IPS-20b (cell line): ENCODE results near the gene PAK1.

ENCODE experiments used
- H3K27ac ChIP-seq: one replicate; pipeline ENCODE4 v1.5.1; 2013; ENCODE audit warnings: low read length
- H3K27me3 ChIP-seq: 2 replicates; pipeline ENCODE4 v1.6.1; 2013; ENCODE audit warnings: mild to moderate bottlenecking, low read length, inconsistent platforms; ENCODE audit not compliant: insufficient read depth
- H3K36me3 ChIP-seq: 2 replicates; pipeline ENCODE4 v1.6.1; 2013; ENCODE audit warnings: low read depth, mild to moderate bottlenecking, inconsistent platforms, low read length, moderate library complexity; ENCODE audit not compliant: insufficient read depth
- H3K4me1 ChIP-seq: 2 replicates; pipeline ENCODE4 v1.6.1; 2013; ENCODE audit warnings: mild to moderate bottlenecking, control low read depth, inconsistent platforms, low read length, moderate library complexity; ENCODE audit not compliant: insufficient read depth
- H3K4me3 ChIP-seq: 2 replicates; pipeline ENCODE4 v1.5.1; 2013; ENCODE audit warnings: mild to moderate bottlenecking, low read length, inconsistent platforms
- H3K9ac ChIP-seq: 2 replicates; pipeline ENCODE4 v1.6.1; 2013; ENCODE audit warnings: low read depth, mild to moderate bottlenecking, inconsistent platforms, low read length, moderate library complexity
- H3K9me3 ChIP-seq: 2 replicates; pipeline ENCODE4 v1.6.1; 2013; ENCODE audit warnings: mild to moderate bottlenecking, low read depth, low read length, inconsistent platforms; ENCODE audit not compliant: insufficient read depth

PAK1 gene

GRCh38 chr11:77472991-77473800 is 698 bp downstream of the PAK1 start:
- H3K4me3 ChIP-seq: peak overlapping the region; percentile 86
- peaks cover 48% of the 10 kb centered on the region for H3K4me1 ChIP-seq
- peak overlapping the region; percentile 88 for H3K9ac ChIP-seq

DNA sequence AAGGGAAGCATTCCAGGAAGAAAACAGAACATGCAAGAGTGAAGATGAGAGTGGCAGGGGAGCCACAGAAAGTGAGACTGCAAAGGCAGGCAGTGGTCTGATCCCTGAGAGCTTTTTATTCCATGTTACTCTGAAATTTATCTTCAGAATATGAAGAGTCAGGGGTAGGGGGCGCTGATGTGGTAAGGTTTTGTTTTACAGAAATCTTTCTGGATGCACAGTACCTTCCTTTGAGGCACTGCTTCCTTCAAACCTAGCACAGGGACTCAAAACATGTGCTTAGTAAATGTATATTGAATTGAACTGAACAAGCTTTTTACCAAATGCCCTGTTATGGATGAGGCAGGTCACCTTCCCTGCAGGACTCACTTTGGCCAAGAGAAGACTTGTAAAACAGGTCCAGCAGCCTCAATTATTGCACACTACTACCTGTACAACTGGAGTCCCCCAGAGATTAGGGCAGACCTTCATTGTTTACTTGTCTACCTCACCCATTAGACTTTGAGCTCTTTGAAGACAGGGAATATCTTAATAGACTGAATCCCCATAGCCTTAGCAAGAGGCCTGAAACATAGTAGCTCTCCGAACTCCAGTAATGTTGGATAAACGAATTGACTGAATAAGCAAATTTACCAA is 2.2 kb downstream of the PAK1 start:
- Histone ChIP-seq H3K36me3 (no peaks in the 10 kb centered on the region), H3K27ac (peak overlapping the region; percentile 70), H3K9ac (peak overlapping the region; percentile 88; the same call in 1 of the 2 replicates), H3K4me1 (peaks cover 62% of the 10 kb centered on the region), H3K27me3 (no peaks in the 10 kb centered on the region), H3K9me3 (no peaks in the 10 kb centered on the region), H3K4me3 (peak overlapping the region; percentile 86)

More at GRCh38 chr11:77472991-77473800, 698 bp downstream of the PAK1 start:
- no peaks in the 10 kb centered on the region for H3K27me3 ChIP-seq
- H3K36me3 ChIP-seq: no peaks in the 10 kb centered on the region
- no peaks in the 10 kb centered on the region for H3K9me3 ChIP-seq
- H3K27ac ChIP-seq: peak overlapping the region; percentile 40

DNA sequence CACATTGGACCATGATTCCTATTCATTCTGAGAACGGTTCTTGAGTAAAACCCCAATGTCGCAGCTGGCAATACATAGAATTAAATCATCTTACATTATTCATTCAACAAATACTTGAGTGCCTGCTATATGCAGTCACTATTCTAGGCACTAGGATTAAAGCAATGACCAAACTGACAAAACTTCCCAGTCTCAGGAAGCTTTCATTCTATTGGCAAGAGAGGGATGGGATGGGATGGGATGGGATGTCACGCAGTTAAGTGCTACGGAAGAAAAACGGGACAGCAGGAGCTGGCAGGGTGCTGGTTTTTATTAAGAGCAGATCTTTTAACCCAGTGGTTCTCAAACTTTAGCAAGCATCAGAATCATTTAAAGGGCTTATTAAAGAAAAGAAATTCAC is 2.9 kb downstream of the PAK1 start:
- Histone ChIP-seq H3K36me3 (no peaks in the 10 kb centered on the region), H3K4me3 (peak overlapping the region; percentile 86), H3K9ac (peak overlapping the region; percentile 88; the same call in 1 of the 2 replicates), H3K27me3 (no peaks in the 10 kb centered on the region), H3K4me1 (peaks cover 59% of the 10 kb centered on the region), H3K9me3 (no peaks in the 10 kb centered on the region), H3K27ac (peak overlapping the region; percentile 70)

DNA sequence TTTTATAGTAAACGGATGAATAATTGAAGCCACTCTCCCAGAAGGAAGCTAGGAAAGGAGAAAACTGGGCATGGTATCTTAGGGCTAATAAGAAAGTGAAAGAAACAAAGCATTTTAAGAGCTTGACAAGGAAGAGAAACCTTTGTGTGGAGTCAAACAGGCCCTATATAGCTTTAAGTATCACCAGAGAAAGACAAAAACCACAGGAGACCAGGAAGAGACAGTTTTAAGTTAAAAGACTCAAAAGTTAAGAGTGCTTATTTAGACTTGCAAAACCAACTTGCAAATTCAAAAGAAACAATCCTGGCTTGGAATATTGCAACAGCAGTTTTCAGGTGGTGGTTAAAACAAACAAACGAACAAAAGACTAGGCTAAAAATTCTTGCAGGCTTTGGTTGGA is 3.4 kb downstream of the PAK1 start:
- Histone ChIP-seq H3K4me3 (peak overlapping the region; percentile 86), H3K4me1 (peaks cover 59% of the 10 kb centered on the region), H3K27me3 (no peaks in the 10 kb centered on the region), H3K36me3 (no peaks in the 10 kb centered on the region), H3K27ac (no peak overlapping the region), H3K9me3 (no peaks in the 10 kb centered on the region), H3K9ac (peak overlapping the region; percentile 88; the same call in 1 of the 2 replicates)

DNA sequence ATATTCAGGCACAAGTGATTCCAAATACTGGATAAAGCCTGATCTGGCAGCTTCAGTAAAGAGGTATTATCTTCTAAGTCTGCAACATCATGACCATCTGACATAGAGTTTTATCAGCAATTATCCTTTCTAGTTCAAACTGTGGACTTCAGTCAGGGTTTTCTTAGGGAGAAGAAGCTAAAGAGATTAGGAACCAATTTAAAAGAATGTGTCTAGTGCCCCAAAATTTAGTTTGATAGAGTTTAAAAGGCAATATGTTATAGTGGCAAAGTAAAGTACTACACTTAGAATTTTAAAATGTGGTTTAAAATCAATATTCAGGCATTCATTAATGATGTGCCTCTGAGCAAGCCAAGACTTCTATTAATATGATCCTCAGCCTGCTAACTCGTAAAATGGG is 5.4 kb downstream of the PAK1 start:
- no peaks in the 10 kb centered on the region for H3K27me3 ChIP-seq
- H3K4me1 ChIP-seq: peaks cover 65% of the 10 kb centered on the region
- no peaks in the 10 kb centered on the region for H3K9me3 ChIP-seq
- H3K4me3 ChIP-seq: no peak overlapping the region
- peak overlapping the region; percentile 27; the same call in 1 of the 2 replicates for H3K9ac ChIP-seq
- peak overlapping the region; percentile 42 for H3K27ac ChIP-seq
- H3K36me3 ChIP-seq: no peaks in the 10 kb centered on the region

- Histone ChIP-seq H3K27me3 (no peaks in the 10 kb centered on the region), H3K4me1 (peaks cover 66% of the 10 kb centered on the region), H3K36me3 (no peaks in the 10 kb centered on the region), H3K9ac (peak overlapping the region; percentile 27; the same call in 1 of the 2 replicates), H3K9me3 (no peaks in the 10 kb centered on the region), H3K4me3 (peak overlapping the region; percentile 1; the same call in 1 of the 2 replicates), H3K27ac (no peak overlapping the region)
These were observed 5.9 kb downstream of the PAK1 start for GRCh38 chr11:77467993-77468392.

DNA sequence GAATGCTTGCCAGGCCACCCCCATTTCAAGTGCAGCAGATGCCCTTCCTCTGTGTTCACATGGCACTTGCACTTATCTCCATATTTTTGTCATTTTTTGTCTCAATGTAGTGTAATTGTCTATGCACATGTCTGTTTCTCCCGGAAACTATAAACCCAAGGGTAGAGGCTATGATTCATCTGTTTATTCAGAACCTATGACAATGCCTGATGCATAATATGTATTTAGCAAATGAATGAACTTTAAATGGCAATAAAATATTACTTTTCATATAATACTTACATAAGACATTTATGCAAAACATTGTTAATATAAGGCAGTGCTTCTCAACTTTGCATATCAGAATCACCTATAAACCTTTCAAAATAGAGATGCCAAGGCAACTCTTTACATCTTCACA is 6.7 kb downstream of the PAK1 start:
- Histone ChIP-seq H3K27ac (no peak overlapping the region), H3K9ac (no peak overlapping the region), H3K4me3 (no peak overlapping the region), H3K4me1 (peaks cover 63% of the 10 kb centered on the region), H3K27me3 (no peaks in the 10 kb centered on the region), H3K9me3 (no peaks in the 10 kb centered on the region), H3K36me3 (no peaks in the 10 kb centered on the region)

DNA sequence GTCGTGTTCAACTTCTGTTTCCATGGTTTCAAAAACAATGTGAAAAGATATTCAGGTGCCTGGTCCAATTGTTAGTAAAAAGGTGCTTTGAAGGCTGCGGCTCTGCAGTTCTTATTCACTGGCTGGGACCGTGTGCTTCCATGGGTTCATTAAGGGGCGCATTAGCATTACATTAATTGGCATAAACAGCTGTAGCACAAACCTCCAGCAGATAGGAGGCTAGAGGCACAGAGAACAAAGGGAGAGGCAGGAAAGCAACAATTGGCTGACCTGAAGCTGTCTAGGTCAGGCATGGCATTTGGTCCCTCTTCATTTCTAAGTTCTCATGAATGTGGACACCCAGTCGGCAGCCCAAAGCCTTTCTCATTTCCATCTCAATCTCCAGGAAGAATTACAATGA is 16.6 kb downstream of the PAK1 start:
- Histone ChIP-seq H3K27ac (no peak overlapping the region), H3K36me3 (peaks cover 1% of the 10 kb centered on the region; the same call in 1 of the 2 replicates), H3K9me3 (no peaks in the 10 kb centered on the region), H3K27me3 (no peaks in the 10 kb centered on the region), H3K4me3 (peak overlapping the region; percentile 52; the same call in 1 of the 2 replicates), H3K4me1 (peaks cover 60% of the 10 kb centered on the region), H3K9ac (peak overlapping the region; percentile 26; the same call in 1 of the 2 replicates)

- Histone ChIP-seq H3K4me3 (0 out of 2 replicates have a peak overlapping the region, but pooled peaks have one; percentile 9), H3K27me3 (no peaks in the 10 kb centered on the region), H3K9me3 (no peaks in the 10 kb centered on the region), H3K4me1 (peaks cover 61% of the 10 kb centered on the region), H3K27ac (no peak overlapping the region), H3K36me3 (peaks cover 6% of the 10 kb centered on the region; the same call in 1 of the 2 replicates), H3K9ac (no peak overlapping the region)
These were observed 18.2 kb downstream of the PAK1 start for GRCh38 chr11:77455740-77456139.

GRCh38 chr11:77454867-77455655 is 18.8 kb downstream of the PAK1 start:
- Histone ChIP-seq H3K4me3 (no peak overlapping the region), H3K4me1 (peaks cover 62% of the 10 kb centered on the region), H3K27ac (no peak overlapping the region), H3K9ac (no peak overlapping the region), H3K9me3 (no peaks in the 10 kb centered on the region), H3K36me3 (peaks cover 6% of the 10 kb centered on the region; the same call in 1 of the 2 replicates), H3K27me3 (no peaks in the 10 kb centered on the region)

DNA sequence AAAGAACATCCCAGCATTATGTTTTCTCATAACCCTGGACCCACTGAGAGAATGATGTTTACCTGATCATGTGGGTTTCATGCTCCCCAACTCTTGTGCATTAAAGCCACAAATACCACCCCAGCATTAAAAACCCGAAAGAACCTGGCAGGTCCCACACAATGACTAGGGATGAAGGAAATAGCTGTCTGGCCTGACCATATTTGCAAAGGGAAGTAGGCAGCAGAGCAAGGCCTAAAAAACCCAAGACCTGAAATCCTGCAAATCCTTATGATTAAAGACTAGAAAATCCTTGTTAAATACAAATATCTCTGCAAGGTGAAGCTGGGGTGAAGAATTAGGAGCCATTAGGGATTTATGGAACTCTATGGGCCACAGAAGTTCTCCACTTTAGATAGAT is 23.7 kb downstream of the PAK1 start:
- no peak overlapping the region for H3K4me3 ChIP-seq
- H3K9ac ChIP-seq: no peak overlapping the region
- peaks cover 6% of the 10 kb centered on the region; the same call in 1 of the 2 replicates for H3K36me3 ChIP-seq
- no peaks in the 10 kb centered on the region for H3K27me3 ChIP-seq
- no peak overlapping the region for H3K27ac ChIP-seq
- H3K9me3 ChIP-seq: no peaks in the 10 kb centered on the region
- H3K4me1 ChIP-seq: peaks cover 55% of the 10 kb centered on the region
